ENCODE results near the gene DLL4. TPM values are rescaled to one million over a fixed set of nuclear protein-coding genes. Genes with fewer than 3 reads are reported as not detected.

Gene DLL4
- total and polyA plus RNA-seq, 10 of the 15 experiments (the other 5 are each of a cell fraction or from before 2014, with no cell fraction given): 0.04 to 0.16 (median 0.09) TPM; not detected in 6

GRCh38 chr15:40893733-40894680 lies 35.1 kb upstream of the DLL4 start, which contains the start of gene VPS18 (continued):
- peak; percentile 72 to 85 for TF ChIP-seq EGR1 (IDR thresholded peaks at IDR 0.05; ENCODE audit: borderline replicate concordance in 1 of 2, low read depth in 2 of 2, low read length in 2 of 2)
- no peak; the same call in 1 of the 2 replicates for TF ChIP-seq BACH1 (IDR thresholded peaks at IDR 0.05; ENCODE audit: borderline replicate concordance)
- TF ChIP-seq ZNF274 (IDR thresholded peaks at IDR 0.05; ENCODE audit: insufficient read depth, insufficient read length): no peak
- no peak for TF ChIP-seq HDAC6 (IDR thresholded peaks at IDR 0.05; ENCODE audit: unreplicated experiment)
- TF ChIP-seq E2F4 (IDR thresholded peaks at IDR 0.05; ENCODE audit: low read depth, low read length): 0 out of 2 replicates have a peak, but pooled peaks have one; percentile 6
- TF ChIP-seq ZNF384 (IDR thresholded peaks at IDR 0.05; ENCODE audit: borderline replicate concordance, low read depth, low read length): 0 out of 2 replicates have a peak, but pooled peaks have one; percentile 29
- no peak for TF ChIP-seq SPI1 (IDR thresholded peaks at IDR 0.05; ENCODE audit: borderline replicate concordance, insufficient read depth, low read depth, low read length)
- TF ChIP-seq ZNF207 (IDR thresholded peaks at IDR 0.05; ENCODE audit: borderline replicate concordance): no peak

Measured in GM12878 (cell line).